Lung (tissue), 12 donors: ENCODE measurements around the gene BAHCC1. TPM values are rescaled to one million over a fixed set of nuclear protein-coding genes. Genes with fewer than 3 reads are reported as not detected.

ENCODE experiments used
- ATAC-seq: fragments of 200-7000 bp; cut with Tn5 transposase; one replicate; pipeline ENCODE4 v1.9.1; 2020; ENCODE audit warnings: moderate number of reproducible peaks; ENCODE audit not compliant: insufficient read depth, low FRiP score
- DNase-seq, 3 donors: peaks; one replicate each; pipeline ENCODE4 v3.0.0-alpha.2; 2013 to 2017
- H3K27ac ChIP-seq, 2 donors: one replicate each; pipeline ENCODE4 v1.5.1; 2013; ENCODE audit warnings: mild to moderate bottlenecking in 2 of 2, moderate library complexity in 2 of 2, control low read depth in 1 of 2, inconsistent platforms in 1 of 2, low read depth in 1 of 2, low read length in 1 of 2
- H3K27me3 ChIP-seq, 3 donors: one replicate each; pipeline ENCODE4 v1.5.1; 2013; ENCODE audit warnings: low read length in 2 of 3; ENCODE audit not compliant: control insufficient read depth in 3 of 3, insufficient read depth in 3 of 3
- H3K36me3 ChIP-seq, 4 donors: one replicate each; pipeline ENCODE4 v1.5.1; 2013; ENCODE audit warnings: low read length in 4 of 4, mild to moderate bottlenecking in 1 of 4, moderate library complexity in 1 of 4; ENCODE audit not compliant: control insufficient read depth in 4 of 4, insufficient read depth in 4 of 4
- H3K4me1 ChIP-seq, 5 donors: one replicate each; pipeline ENCODE4 v1.5.1; 2013; ENCODE audit warnings: low read length in 5 of 5, mild to moderate bottlenecking in 2 of 5, moderate library complexity in 1 of 5; ENCODE audit not compliant: control insufficient read depth in 5 of 5, insufficient read depth in 5 of 5
- H3K4me3 ChIP-seq: one replicate; pipeline ENCODE4 v1.5.1; 2013; ENCODE audit warnings: mild to moderate bottlenecking, control low read depth, moderate library complexity
- H3K9ac ChIP-seq, 2 donors: one replicate each; pipeline ENCODE4 v1.5.1; 2013; ENCODE audit warnings: low read length in 2 of 2, control low read depth in 1 of 2; ENCODE audit not compliant: insufficient read depth in 1 of 2
- H3K9me3 ChIP-seq, 4 donors: one replicate each; pipeline ENCODE4 v1.5.1; 2013; ENCODE audit warnings: low read length in 3 of 4, mild to moderate bottlenecking in 1 of 4, moderate library complexity in 1 of 4; ENCODE audit not compliant: control insufficient read depth in 4 of 4, insufficient read depth in 3 of 4
- CTCF ChIP-seq: IDR thresholded peaks from 2 replicates; pipeline ENCODE4 v1.5.1; 2012; ENCODE audit warnings: mild to moderate bottlenecking; ENCODE audit errors: control extremely low read depth, extremely low read depth
- WGBS, 2 donors: extraction: QIAGEN DNeasy Blood & Tissue Kit; methylation state at CpG; one replicate each; pipeline ENCODE4 v1.1.7; 2013; 5-methylcytosine and 5-hydroxymethylcytosine counted together
- polyA plus RNA-seq, 2 donors: library from polyadenylated mRNA; stranded (reverse); fragments of 200-250 nt; gene quantifications; one replicate each; pipeline ENCODE4 v1.2.1, GENCODE V29; 2013
- total RNA-seq, 2 donors: library from RNA; depleted of rRNA in 1 of 2; stranded (reverse); fragments of >200 nt in 1 of 2; gene quantifications; one replicate each; pipeline ENCODE4 v1.2.1, GENCODE V29; 2014 to 2021
- donor health status: control.
- donor health status: control.
- donor health status: Bipolar disorder and iron deficiency.
- donor health status: healthy.
- donor health status: DM: yes; HTN: yes; CAD: no.

BAHCC1 gene
- total and polyA plus RNA-seq, 4 donors: 7.6 to 24.9 (median 17.5) TPM

DNA sequence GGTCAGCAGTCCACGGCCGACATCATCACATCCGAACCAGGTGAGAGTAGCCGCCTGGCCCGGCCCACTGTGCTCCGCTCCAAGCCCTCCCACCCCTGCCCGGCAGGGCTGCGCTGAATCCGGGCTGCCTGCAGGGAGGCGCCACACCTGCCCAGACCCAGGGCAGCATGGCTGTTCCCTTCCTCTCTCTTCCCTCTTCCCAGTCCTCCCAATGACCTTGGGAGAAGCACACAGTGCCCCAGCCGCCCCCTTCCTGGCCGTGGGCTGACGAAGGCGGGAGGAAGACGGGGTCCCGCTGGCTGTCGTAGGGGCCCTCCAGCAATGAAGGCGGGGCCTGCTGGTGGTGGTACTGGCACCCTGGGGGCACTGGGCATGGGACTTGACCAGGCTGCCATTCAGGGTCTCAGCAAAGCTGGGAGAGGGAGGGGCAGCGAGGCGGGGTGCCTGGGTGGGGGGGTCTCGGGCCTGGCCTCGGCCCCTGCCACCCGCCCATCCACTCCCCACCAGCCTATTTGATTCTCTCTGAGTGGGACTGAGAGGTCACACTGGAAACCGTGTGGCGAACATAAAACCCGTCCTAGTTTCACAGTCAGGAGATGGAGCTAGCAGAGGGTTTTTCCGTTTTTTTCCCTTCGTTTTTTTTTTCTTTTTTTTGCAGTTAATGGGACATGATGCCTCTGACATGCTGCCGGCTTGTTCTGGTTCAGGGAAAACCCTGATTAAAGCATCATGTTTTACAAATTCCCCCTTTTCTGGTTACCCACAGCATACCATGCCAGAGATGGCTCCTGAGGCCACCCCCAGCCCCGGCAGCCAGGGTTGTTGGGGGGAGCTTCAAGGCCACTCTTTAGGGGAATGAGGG is 50.6 kb downstream of the BAHCC1 start:
- WGBS, 2 donors: 89 to 90% methylated on average over 24 to 30 of the region's 30 CpGs

GRCh38 chr17:81447331-81447933 is 52.2 kb downstream of the BAHCC1 start:
- H3K4me1 ChIP-seq: no peaks in the 10 kb centered on the region
- ATAC-seq (no peak), DNase-seq (no peak)
- no peak for TF ChIP-seq CTCF
- no peak overlapping the region for H3K27ac ChIP-seq
- no peak overlapping the region for H3K4me3 ChIP-seq
- no peaks in the 10 kb centered on the region for H3K9me3 ChIP-seq
- no peak overlapping the region for H3K9ac ChIP-seq
- no peaks in the 10 kb centered on the region for H3K27me3 ChIP-seq
- 93 to 95% methylated on average over 18 to 25 of the region's 25 CpGs for WGBS, 2 donors
- peaks cover 0 to 22% (median 10%) of the 10 kb centered on the region in 4 donors for H3K36me3 ChIP-seq

More for the DNA sequence above, 50.6 kb downstream of the BAHCC1 start:
- no peak for ATAC-seq
- no peak for TF ChIP-seq CTCF
- Histone ChIP-seq H3K27me3 (no peaks in the 10 kb centered on the region), H3K9me3 (no peaks in the 10 kb centered on the region), H3K36me3 (peaks cover 0 to 22% (median 10%) of the 10 kb centered on the region in 4 donors), H3K27ac (no peak overlapping the region), H3K4me3 (no peak overlapping the region), H3K9ac (no peak overlapping the region), H3K4me1 (no peaks in the 10 kb centered on the region)
- no peak for DNase-seq

DNA sequence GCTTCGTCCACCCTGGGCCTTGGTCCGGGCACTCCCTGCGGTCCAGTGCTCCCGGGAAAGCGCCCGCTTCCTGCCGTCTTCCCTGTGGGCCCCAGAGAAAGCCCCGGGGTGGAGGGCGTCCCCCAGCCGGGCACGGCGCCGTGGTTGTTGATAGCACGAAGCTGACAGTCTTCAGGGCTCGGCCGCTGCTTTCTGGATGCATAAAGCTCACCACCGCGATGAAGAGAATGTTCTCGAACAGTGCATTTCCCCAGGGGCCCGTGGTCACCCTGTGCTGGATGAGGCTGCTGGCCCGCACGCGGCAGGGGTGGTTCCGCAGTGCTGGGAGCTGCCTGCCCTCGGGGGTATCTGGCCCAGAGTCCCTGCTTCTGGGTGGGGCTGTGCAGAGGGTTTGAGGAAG is 53.2 kb downstream of the BAHCC1 start:
- 91 to 92% methylated on average over 25 of the region's 25 CpGs for WGBS, 2 donors
- H3K27ac ChIP-seq: no peak overlapping the region
- TF ChIP-seq CTCF: no peak

More for the DNA sequence above, 53.2 kb downstream of the BAHCC1 start:
- no peak for ATAC-seq
- Histone ChIP-seq H3K9ac (no peak overlapping the region), H3K36me3 (peaks cover 0 to 28% (median 6%) of the 10 kb centered on the region in 4 donors), H3K4me1 (no peaks in the 10 kb centered on the region), H3K9me3 (no peaks in the 10 kb centered on the region), H3K4me3 (no peak overlapping the region), H3K27me3 (no peaks in the 10 kb centered on the region)
- DNase-seq: no peak
